ENCODE results near the gene ZP2.

GRCh38 chr16:21190599-21190998 is 20.8 kb downstream of the ZP2 start:
- TF ChIP-seq POLR2A (IDR thresholded peaks at IDR 0.05; ENCODE audit: extremely low read depth, insufficient read length) (no peak), CTCF (IDR thresholded peaks at IDR 0.05; ENCODE audit: low read depth, low read length) (no peak), MYC (IDR thresholded peaks at IDR 0.05; ENCODE audit: low read depth, low read length) (no peak)
